SU-DHL-6 (cell line): Measurements from ENCODE around the gene HLA-B.

Experiments used
- EZH2phosphoT487 ChIP-seq: fragments of 200-600 bp; sonication (generic), shearing (Covaris generic); conservative IDR thresholded peaks from 2 replicates; pipeline ENCODE4 v1.6.1; 2018; ENCODE audit warnings: mild to moderate bottlenecking, antibody characterized with exemption, low read length, moderate library complexity, mixed read lengths
- TF ChIP-seq, protein P1 (sequence below): fragments of 200-600 bp; sonication (generic); IDR thresholded peaks from one replicate; pipeline ENCODE4 v1.5.1; 2017; ENCODE audit warnings: antibody characterized with exemption, mild to moderate bottlenecking, low read length, moderate library complexity; ENCODE audit not compliant: insufficient read depth, poor library complexity, severe bottlenecking

- TF ChIP-seq, protein P1, sequence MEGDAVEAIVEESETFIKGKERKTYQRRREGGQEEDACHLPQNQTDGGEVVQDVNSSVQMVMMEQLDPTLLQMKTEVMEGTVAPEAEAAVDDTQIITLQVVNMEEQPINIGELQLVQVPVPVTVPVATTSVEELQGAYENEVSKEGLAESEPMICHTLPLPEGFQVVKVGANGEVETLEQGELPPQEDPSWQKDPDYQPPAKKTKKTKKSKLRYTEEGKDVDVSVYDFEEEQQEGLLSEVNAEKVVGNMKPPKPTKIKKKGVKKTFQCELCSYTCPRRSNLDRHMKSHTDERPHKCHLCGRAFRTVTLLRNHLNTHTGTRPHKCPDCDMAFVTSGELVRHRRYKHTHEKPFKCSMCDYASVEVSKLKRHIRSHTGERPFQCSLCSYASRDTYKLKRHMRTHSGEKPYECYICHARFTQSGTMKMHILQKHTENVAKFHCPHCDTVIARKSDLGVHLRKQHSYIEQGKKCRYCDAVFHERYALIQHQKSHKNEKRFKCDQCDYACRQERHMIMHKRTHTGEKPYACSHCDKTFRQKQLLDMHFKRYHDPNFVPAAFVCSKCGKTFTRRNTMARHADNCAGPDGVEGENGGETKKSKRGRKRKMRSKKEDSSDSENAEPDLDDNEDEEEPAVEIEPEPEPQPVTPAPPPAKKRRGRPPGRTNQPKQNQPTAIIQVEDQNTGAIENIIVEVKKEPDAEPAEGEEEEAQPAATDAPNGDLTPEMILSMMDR: no peak
- TF ChIP-seq EZH2phosphoT487: no peak
These were observed 20.0 kb downstream of the HLA-B start for GRCh38 chr6:31336896-31337496.
